Thyroid gland (tissue), 4 donors: ENCODE results near the gene FAM114A1. TPM values are rescaled to one million over a fixed set of nuclear protein-coding genes. Genes with fewer than 3 reads are reported as not detected.
"Not testable (repeated sequence)": the region's sequence is repeated elsewhere in the genome, so short reads cannot be mapped to it uniquely, and the experiment has no call there.

Source experiments
- DNase-seq, 2 donors: peaks; one replicate each; pipeline ENCODE4 v3.0.0-alpha.2; 2019
- H3K27ac ChIP-seq, 3 donors: fragments of 200-600 bp; sonication (generic); 1 replicate in 2 of 3; 2 replicates in 1 of 3; pipeline ENCODE4 v1.5.1; 2016 to 2019; ENCODE audit warnings: mild to moderate bottlenecking in 1 of 3, moderate library complexity in 1 of 3
- H3K27me3 ChIP-seq: fragments of 200-600 bp; sonication (generic); one replicate; pipeline ENCODE4 v1.5.1; 2019
- H3K36me3 ChIP-seq, 2 donors: fragments of 200-600 bp; sonication (generic); one replicate each; pipeline ENCODE4 v1.5.1; 2016 to 2019
- H3K4me1 ChIP-seq, 2 donors: fragments of 200-600 bp; sonication (generic); one replicate each; pipeline ENCODE4 v1.5.1; 2017 to 2019
- H3K4me3 ChIP-seq, 3 donors: fragments of 200-600 bp; sonication (generic); replicated peaks in 1 of 3; 1 replicate in 2 of 3; 2 replicates in 1 of 3; pipeline ENCODE4 v1.5.1; 2016; ENCODE audit warnings: mild to moderate bottlenecking in 1 of 3
- H3K9me3 ChIP-seq: fragments of 200-600 bp; sonication (generic); one replicate; pipeline ENCODE4 v1.5.1; 2017
- POLR2A ChIP-seq, 2 donors: fragments of 450-650 bp; IDR thresholded peaks; one replicate each; pipeline ENCODE4 v1.6.1; 2017; ENCODE audit warnings: antibody characterized with exemption in 2 of 2, mild to moderate bottlenecking in 2 of 2, moderate library complexity in 1 of 2
- WGBS, 2 donors: methylation state at CpG; one replicate each; pipeline ENCODE4 v1.1.5; 2017; 5-methylcytosine and 5-hydroxymethylcytosine counted together
- intact Hi-C: fragments of 100-400 bp; cut with DNase I; formaldehyde crosslinking; loops from one replicate; pipeline ENCODE4 v1.15.1; 2023
- total RNA-seq, 4 donors: library from RNA; depleted of rRNA; stranded (reverse); fragments of >200 nt; gene quantifications; one replicate each; pipeline ENCODE4 v1.2.3, GENCODE V29; 2016
- TF ChIP-seq, protein P1 (sequence below), 6 experiments: fragments of 200-600 bp in 3 of 6; fragments of 450-650 bp in 3 of 6; sonication (generic) in 3 of 6; IDR thresholded peaks; one replicate each; pipeline ENCODE4 v1.5.1; 2016 to 2019; ENCODE audit warnings: antibody characterized with exemption in 6 of 6, mild to moderate bottlenecking in 2 of 6, inconsistent platforms in 1 of 6, moderate library complexity in 1 of 6

FAM114A1 gene
- total RNA-seq, 4 donors from 2014 or later, result 80.1 to 144 (median 110) TPM

DNA sequence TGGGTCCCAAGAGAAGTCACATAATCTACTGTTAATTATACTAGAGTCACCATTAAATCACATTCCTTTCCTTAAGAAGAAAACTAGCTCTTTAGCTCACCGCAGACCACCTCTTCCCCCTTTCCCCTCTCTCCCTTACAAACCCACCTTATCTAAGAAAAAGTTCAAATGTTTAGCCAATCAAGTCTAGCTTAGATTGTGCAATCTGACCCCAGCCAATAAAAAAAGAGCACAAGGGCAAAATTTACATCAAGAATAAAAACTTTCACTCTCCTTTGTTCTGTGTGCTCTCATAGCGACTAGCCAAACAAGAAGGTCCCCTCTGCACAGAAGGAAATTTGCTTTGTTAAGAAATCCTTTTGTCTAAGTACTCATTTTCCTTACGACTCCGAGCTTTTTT is 88.4 kb downstream of the FAM114A1 start:
- no peak overlapping the region for H3K4me3 ChIP-seq

DNA sequence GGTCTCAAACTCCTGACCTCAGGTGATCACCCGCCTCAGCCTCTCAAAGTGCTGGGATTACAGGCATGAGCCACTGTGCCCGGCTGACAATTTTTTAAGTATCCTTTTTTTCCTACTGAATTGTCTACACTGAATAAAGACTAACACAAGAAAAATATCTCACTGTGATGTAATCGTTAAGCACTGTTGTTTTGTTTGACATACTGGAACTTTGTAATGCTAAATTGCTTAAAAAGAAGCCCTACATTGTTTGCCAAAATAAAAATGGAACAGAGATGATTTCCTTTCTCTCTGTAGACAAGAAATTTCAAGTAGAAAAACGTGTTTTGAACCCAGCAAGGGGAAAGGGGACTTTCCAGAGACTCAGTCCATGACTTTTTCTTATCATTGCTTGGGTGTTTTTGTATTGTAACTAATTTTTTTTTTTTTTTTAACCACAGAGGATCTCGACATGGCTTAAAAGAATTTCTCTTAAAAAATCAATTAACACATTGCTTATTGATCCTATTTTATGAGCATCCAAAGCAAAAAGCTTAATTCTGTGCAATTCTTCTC is 89.7 kb downstream of the FAM114A1 start:
- no peaks in the 10 kb centered on the region for H3K27me3 ChIP-seq
- no peak overlapping the region for H3K4me3 ChIP-seq
- no peak for TF ChIP-seq POLR2A (IDR thresholded peaks at IDR 0.05)
- TF ChIP-seq, protein P1, sequence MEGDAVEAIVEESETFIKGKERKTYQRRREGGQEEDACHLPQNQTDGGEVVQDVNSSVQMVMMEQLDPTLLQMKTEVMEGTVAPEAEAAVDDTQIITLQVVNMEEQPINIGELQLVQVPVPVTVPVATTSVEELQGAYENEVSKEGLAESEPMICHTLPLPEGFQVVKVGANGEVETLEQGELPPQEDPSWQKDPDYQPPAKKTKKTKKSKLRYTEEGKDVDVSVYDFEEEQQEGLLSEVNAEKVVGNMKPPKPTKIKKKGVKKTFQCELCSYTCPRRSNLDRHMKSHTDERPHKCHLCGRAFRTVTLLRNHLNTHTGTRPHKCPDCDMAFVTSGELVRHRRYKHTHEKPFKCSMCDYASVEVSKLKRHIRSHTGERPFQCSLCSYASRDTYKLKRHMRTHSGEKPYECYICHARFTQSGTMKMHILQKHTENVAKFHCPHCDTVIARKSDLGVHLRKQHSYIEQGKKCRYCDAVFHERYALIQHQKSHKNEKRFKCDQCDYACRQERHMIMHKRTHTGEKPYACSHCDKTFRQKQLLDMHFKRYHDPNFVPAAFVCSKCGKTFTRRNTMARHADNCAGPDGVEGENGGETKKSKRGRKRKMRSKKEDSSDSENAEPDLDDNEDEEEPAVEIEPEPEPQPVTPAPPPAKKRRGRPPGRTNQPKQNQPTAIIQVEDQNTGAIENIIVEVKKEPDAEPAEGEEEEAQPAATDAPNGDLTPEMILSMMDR (IDR thresholded peaks at IDR 0.05), result no peak
- H3K4me1 ChIP-seq, result no peaks in the 10 kb centered on the region
- no peak for DNase-seq
- no peaks in the 10 kb centered on the region for H3K36me3 ChIP-seq
- WGBS, 2 donors, result 52 to 58% methylated on average over 5 of the region's 5 CpGs
- intact Hi-C loops, result no loop called here
- H3K27ac ChIP-seq, result no peak overlapping the region
- H3K9me3 ChIP-seq, result no peaks in the 10 kb centered on the region

More for the DNA sequence above, 88.4 kb downstream of the FAM114A1 start:
- Histone ChIP-seq H3K36me3 (no peaks in the 10 kb centered on the region), H3K9me3 (no peaks in the 10 kb centered on the region), H3K4me1 (no peaks in the 10 kb centered on the region), H3K27me3 (no peaks in the 10 kb centered on the region), H3K27ac (no peak overlapping the region)
- DNase-seq, result no peak
- TF ChIP-seq, protein P1 (IDR thresholded peaks at IDR 0.05), result no peak
- no peak for TF ChIP-seq POLR2A (IDR thresholded peaks at IDR 0.05)
- 92 to 94% methylated on average over 4 of the region's 4 CpGs for WGBS, 2 donors
- intact Hi-C loops, result no loop called here

DNA sequence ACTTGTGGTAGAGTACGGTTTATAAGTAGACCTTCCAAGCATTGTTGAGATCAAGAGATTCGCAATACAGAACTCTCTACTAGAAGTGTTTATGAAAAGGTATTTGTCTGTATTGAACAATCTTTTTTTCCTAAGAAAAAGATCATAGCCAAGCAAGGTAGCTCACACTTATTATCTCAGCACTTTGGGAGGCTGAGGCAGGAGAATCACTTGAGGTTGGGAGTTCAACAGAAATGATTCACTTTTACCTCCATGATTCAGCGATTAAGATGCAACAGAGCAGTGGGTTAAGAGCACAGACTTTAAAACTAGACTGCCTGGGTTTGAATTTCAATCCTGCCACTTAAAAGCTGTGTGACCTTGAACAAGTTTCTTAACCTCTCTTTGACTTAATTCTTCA is 90.3 kb downstream of the FAM114A1 start:
- H3K9me3 ChIP-seq, result no peaks in the 10 kb centered on the region
- 86 to 89% methylated on average over 3 of the region's 3 CpGs for WGBS, 2 donors
- intact Hi-C loops, result no loop called here
- DNase-seq, result no peak
- TF ChIP-seq POLR2A (IDR thresholded peaks at IDR 0.05), result no peak
- TF ChIP-seq, protein P1 (IDR thresholded peaks at IDR 0.05), result no peak
- H3K4me1 ChIP-seq, result no peaks in the 10 kb centered on the region
- no peak overlapping the region for H3K4me3 ChIP-seq
- no peak overlapping the region for H3K27ac ChIP-seq
- H3K36me3 ChIP-seq, result no peaks in the 10 kb centered on the region
- no peaks in the 10 kb centered on the region for H3K27me3 ChIP-seq

DNA sequence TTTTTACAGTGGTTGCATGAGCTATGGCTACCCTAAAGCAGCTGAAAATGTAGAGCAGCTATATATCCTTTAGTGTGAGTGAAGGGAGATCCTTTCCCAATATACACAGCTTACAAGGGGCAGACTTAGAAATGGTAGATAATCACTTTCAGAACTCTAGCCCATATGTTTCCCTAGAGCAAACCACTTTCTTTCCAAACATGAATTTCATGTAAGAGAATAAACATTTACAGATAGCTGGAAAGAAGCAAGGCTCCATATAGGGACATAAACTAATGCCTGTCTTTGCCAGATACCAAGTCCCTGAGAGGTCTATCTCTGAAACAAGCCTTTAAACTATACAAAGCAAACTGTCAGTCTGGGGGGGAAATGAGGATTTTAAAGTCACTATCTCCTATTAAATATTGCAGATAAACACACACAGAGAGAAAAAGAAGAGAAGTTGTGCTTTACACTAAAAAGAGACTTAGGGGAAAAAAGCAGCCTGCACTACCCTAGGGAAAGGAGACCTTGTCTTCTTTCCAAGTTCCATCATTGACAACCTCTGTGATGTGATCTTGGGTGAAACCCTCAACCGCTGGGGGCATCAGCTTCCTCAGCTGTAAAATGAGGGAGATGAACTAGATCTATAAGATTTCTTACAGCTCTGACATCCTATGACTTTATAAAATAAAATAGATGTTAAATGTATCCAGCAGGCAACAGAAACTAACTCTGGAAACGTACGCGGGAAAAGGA is 91.0 kb downstream of the FAM114A1 start:
- Histone ChIP-seq H3K27me3 (no peaks in the 10 kb centered on the region), H3K9me3 (no peaks in the 10 kb centered on the region), H3K4me1 (no peaks in the 10 kb centered on the region), H3K4me3 (no peak overlapping the region), H3K27ac (no peak overlapping the region), H3K36me3 (no peaks in the 10 kb centered on the region)
- DNase-seq, result no peak
- intact Hi-C loops, result no loop called here
- TF ChIP-seq, protein P1 (IDR thresholded peaks at IDR 0.05), result no peak
- TF ChIP-seq POLR2A (IDR thresholded peaks at IDR 0.05), result no peak
- WGBS, 2 donors, result 75 to 88% methylated on average over 4 of the region's 4 CpGs

DNA sequence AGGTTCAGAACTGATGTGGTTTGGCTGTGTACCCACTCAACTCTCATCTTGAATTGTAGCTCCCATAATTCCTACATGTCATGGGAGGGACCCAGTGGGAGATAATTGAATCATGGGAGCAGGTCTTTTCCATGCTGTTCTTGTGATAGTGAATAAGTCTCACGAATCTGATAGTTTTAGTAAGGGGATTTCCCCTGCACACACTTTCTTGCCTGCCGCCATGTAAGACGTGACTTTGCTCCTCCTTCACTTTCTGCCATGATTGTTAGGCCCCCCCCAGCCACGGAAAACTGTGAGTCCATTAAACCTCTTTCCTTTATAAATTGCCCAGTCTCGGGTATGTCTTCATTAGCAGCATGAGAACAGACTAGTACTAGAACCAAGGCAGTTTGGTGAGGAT is 91.6 kb downstream of the FAM114A1 start:
- H3K9me3 ChIP-seq, intact Hi-C loops, H3K27ac ChIP-seq, H3K27me3 ChIP-seq, H3K36me3 ChIP-seq, DNase-seq, H3K4me3 ChIP-seq, H3K4me1 ChIP-seq: not testable (repeated sequence)
- WGBS, 2 donors, result 89 to 92% methylated on average over 5 of the region's 5 CpGs
